Stimulated activated CD8-positive, alpha-beta memory T cell treated with anti-CD3 and anti-CD28 coated beads, Interleukin-12 subunit alpha, Interleukin-12 subunit beta, amount 100 ng/mL, for 4 hours (primary cell): Measurements from ENCODE around the gene EXOC4.
"Not testable (repeated sequence)": the region's sequence is repeated elsewhere in the genome, so short reads cannot be mapped to it uniquely, and the experiment has no call there.

ENCODE experiments used
- DNase-seq: peaks from one replicate; pipeline ENCODE4 v3.0.0-alpha.2; 2020; ENCODE audit warnings: low read depth

The EXOC4 gene

GRCh38 chr7:133871757-133872156, 618.9 kb downstream of the EXOC4 start:
- DNase-seq = no peak

- DNase-seq = no peak
Measured at GRCh38 chr7:133873187-133873586, 620.3 kb downstream of the EXOC4 start.

GRCh38 chr7:133873631-133874030, 620.8 kb downstream of the EXOC4 start:
- DNase-seq = no peak

GRCh38 chr7:133883591-133883990, 630.7 kb downstream of the EXOC4 start:
- DNase-seq = no peak

- DNase-seq = no peak
Measured at GRCh38 chr7:133885213-133885612, 632.3 kb downstream of the EXOC4 start.

- no peak for DNase-seq
Measured at GRCh38 chr7:133886086-133886485, 633.2 kb downstream of the EXOC4 start.

GRCh38 chr7:133886797-133887196, 633.9 kb downstream of the EXOC4 start:
- no peak for DNase-seq

- DNase-seq = no peak
Measured at GRCh38 chr7:133887459-133887858, 634.6 kb downstream of the EXOC4 start.

GRCh38 chr7:133888061-133888930, 635.4 kb downstream of the EXOC4 start:
- DNase-seq = no peak

- no peak for DNase-seq
Measured at GRCh38 chr7:133904776-133905175, 651.9 kb downstream of the EXOC4 start.

GRCh38 chr7:133906553-133906952, 653.7 kb downstream of the EXOC4 start:
- DNase-seq = not testable (repeated sequence)

- no peak for DNase-seq
Measured at GRCh38 chr7:133910761-133911160, 657.9 kb downstream of the EXOC4 start.

GRCh38 chr7:133911724-133912123, 658.8 kb downstream of the EXOC4 start:
- DNase-seq = no peak

- DNase-seq = no peak
Measured at GRCh38 chr7:133912916-133913697, 660.2 kb downstream of the EXOC4 start.

GRCh38 chr7:133916621-133917020, 663.7 kb downstream of the EXOC4 start:
- DNase-seq = no peak

GRCh38 chr7:133919810-133920209, 666.9 kb downstream of the EXOC4 start:
- no peak for DNase-seq

GRCh38 chr7:133921635-133922182, 668.8 kb downstream of the EXOC4 start:
- DNase-seq = no peak

- DNase-seq = no peak
Measured at GRCh38 chr7:133923974-133924373, 671.1 kb downstream of the EXOC4 start.

- DNase-seq = no peak
Measured at GRCh38 chr7:133931053-133931452, 678.2 kb downstream of the EXOC4 start.

- no peak for DNase-seq
Measured at GRCh38 chr7:133932591-133932990, 679.7 kb downstream of the EXOC4 start.

- DNase-seq = no peak
Measured at GRCh38 chr7:133934262-133934976, 681.5 kb downstream of the EXOC4 start.

GRCh38 chr7:133934977-133935330, 682.1 kb downstream of the EXOC4 start:
- no peak for DNase-seq
